Neural progenitor cell (in vitro differentiated cells): ENCODE measurements around the gene MRPL53. TPM values are rescaled to one million over a fixed set of nuclear protein-coding genes. Genes with fewer than 3 reads are reported as not detected.

ENCODE experiments used
- DNase-seq: peaks from one replicate; pipeline ENCODE4 v3.0.0-alpha.2; 2016; ENCODE audit warnings: low spot score
- H2AFZ ChIP-seq: fragments of 200-600 bp; sonication (generic); replicated peaks from 2 replicates; pipeline ENCODE4 v1.6.1; 2016; ENCODE audit warnings: antibody characterized with exemption
- H3F3A ChIP-seq: fragments of 200-600 bp; sonication (generic); 2 replicates; pipeline ENCODE4 v1.6.1; 2016; ENCODE audit warnings: antibody characterized with exemption, low read depth
- H3K27ac ChIP-seq: fragments of 200-600 bp; sonication (generic); 2 replicates; pipeline ENCODE4 v1.5.1; 2016; ENCODE audit warnings: mild to moderate bottlenecking
- H3K27me3 ChIP-seq: fragments of 200-600 bp; sonication (generic); 2 replicates; pipeline ENCODE4 v1.6.1; 2016; ENCODE audit warnings: mild to moderate bottlenecking, moderate library complexity
- H3K36me3 ChIP-seq: fragments of 200-600 bp; sonication (generic); 2 replicates; pipeline ENCODE4 v1.5.1; 2016
- H3K4me1 ChIP-seq: fragments of 200-600 bp; sonication (generic); 2 replicates; pipeline ENCODE4 v1.6.1; 2016; ENCODE audit warnings: mixed run types
- H3K4me2 ChIP-seq: fragments of 200-600 bp; sonication (generic); 2 replicates; pipeline ENCODE4 v1.6.1; 2016
- H3K4me3 ChIP-seq: fragments of 200-600 bp; sonication (generic); 2 replicates; pipeline ENCODE4 v1.5.1; 2016
- H3K79me2 ChIP-seq: fragments of 200-600 bp; sonication (generic); 2 replicates; pipeline ENCODE4 v1.6.1; 2016; ENCODE audit warnings: low read depth
- H3K9ac ChIP-seq: fragments of 200-600 bp; sonication (generic); 2 replicates; pipeline ENCODE4 v1.6.1; 2016
- H3K9me3 ChIP-seq: fragments of 200-600 bp; sonication (generic); 2 replicates; pipeline ENCODE4 v1.5.1; 2016; ENCODE audit warnings: low read depth
- H4K20me1 ChIP-seq: fragments of 200-600 bp; sonication (generic); 2 replicates; pipeline ENCODE4 v1.6.1; 2016; ENCODE audit warnings: low read depth
- H3K27ac Mint-ChIP-seq: 3 replicates; pipeline ENCODE4 v1.8.0; 2021; ENCODE audit warnings: mixed read lengths
- H3K27me3 Mint-ChIP-seq: 2 replicates; pipeline ENCODE4 v1.8.0; 2022; ENCODE audit warnings: low read depth, mild to moderate bottlenecking, inconsistent platforms, moderate library complexity, mixed read lengths; ENCODE audit not compliant: insufficient read depth
- H3K36me3 Mint-ChIP-seq: 3 replicates; pipeline ENCODE4 v1.8.0; 2021; ENCODE audit warnings: mixed read lengths
- H3K4me1 Mint-ChIP-seq: 3 replicates; pipeline ENCODE4 v1.8.0; 2021; ENCODE audit warnings: mixed read lengths
- H3K4me3 Mint-ChIP-seq: 3 replicates; pipeline ENCODE4 v1.8.0; 2021; ENCODE audit warnings: mild to moderate bottlenecking, moderate library complexity, mixed read lengths
- H3K9me3 Mint-ChIP-seq: 3 replicates; pipeline ENCODE4 v1.8.0; 2020; ENCODE audit warnings: mixed read lengths
- EZH2 ChIP-seq: fragments of 200-600 bp; sonication (generic); IDR thresholded peaks from 2 replicates; pipeline ENCODE4 v1.6.1; 2017; ENCODE audit warnings: antibody characterized with exemption, mild to moderate bottlenecking, moderate library complexity
- EZH2phosphoT487 ChIP-seq: fragments of 200-600 bp; sonication (generic); IDR thresholded peaks from 2 replicates; pipeline ENCODE4 v1.6.1; 2017; ENCODE audit warnings: antibody characterized with exemption
- total RNA-seq: library from RNA; depleted of rRNA; stranded (reverse); fragments of >200 nt; gene quantifications from 2 replicates; pipeline ENCODE4 v1.2.3, GENCODE V29; 2015; ENCODE audit warnings: low replicate concordance
- TF ChIP-seq, protein P1 (sequence below): fragments of 200-600 bp; sonication (generic); IDR thresholded peaks from 2 replicates; pipeline ENCODE4 v1.5.1; 2017; ENCODE audit warnings: antibody characterized with exemption, mild to moderate bottlenecking

The MRPL53 gene
- total RNA-seq, 1 donor from 2014 or later: 9.8 TPM

DNA sequence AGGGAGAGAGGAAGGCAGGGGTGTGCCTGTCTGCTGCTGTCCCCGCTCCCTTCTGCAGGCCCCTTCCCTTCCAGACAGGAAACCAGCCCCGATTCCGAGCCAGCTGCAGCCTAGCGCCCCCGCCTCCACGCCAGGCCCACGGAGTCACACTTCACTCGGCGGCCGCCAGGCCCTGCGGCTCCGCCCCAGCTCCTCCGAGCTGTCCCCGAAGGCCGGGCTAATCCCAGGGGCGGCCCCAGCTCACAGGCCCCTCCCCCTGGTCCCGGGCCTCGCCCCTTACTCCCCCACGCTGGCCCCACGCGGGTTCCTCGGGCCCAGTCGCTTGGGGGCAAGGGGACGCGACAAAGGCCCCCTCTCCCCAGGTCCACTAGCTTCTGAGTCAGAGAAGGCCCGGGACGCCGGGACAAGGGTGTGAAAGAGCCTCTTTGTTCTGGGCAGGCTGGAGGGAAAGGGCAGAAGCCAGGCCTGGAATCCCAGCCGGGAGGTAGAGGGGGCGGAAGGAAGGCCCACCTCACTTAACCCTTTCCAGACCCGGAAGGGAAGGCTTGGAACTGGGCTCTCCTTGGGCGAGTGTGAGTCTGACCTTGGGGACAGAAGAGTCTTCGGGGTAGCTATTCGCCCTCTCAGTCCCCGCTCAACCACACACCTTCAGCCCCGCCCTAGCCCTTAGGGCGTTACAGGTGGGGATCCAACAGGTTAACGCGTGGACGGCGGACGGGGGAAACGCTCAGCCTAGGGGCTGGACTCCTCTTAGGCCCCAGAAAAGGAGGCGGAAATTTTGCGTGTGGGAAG is 31.9 kb downstream of the MRPL53 start:
- peak overlapping the region; percentile 92 for H3K4me3 Mint-ChIP-seq

DNA sequence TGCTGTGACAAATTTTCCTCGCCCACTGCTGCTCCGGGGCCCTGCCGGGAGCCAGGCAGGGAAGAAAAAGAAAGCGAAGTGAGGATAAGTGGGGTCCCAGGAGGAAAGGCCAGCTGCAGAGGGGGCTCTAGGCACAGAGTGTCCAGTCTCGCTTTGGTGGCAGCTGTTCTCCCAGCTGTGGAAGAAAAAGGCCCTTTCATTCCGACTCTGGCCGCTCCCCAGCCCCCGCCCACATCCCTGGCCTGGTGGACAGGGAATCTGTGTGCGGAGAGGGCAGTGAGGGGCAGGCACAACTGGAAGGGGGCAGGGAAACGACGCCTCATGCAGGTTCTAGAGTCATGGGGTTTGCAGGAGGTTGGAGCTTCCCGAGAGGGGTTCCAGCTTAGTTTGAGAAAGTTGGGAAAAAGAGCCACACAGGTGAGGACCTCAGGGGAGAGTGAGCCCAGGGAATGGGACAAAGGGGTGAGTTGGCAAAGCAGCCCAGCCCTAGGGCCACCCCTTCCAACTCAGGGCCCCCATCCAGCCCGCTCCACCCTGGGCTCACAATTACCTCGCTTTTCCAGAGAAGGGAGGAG is 32.6 kb downstream of the MRPL53 start:
- Histone ChIP-seq H3K4me1 (peaks cover 18% of the 10 kb centered on the region), H3K27ac (peak overlapping the region; percentile 98), H3K9ac (peak overlapping the region; percentile 80), H3K9me3 (no peaks in the 10 kb centered on the region), H3K79me2 (peaks cover 39% of the 10 kb centered on the region), H3K36me3 (no peaks in the 10 kb centered on the region), H3K4me2 (peak overlapping the region; percentile 98), H3K27me3 (peaks cover 13% of the 10 kb centered on the region), H3K4me3 (peak overlapping the region; percentile 77), H4K20me1 (peaks cover 18% of the 10 kb centered on the region), H2AFZ (peak overlapping the region; percentile 0), H3F3A (peaks cover 39% of the 10 kb centered on the region)
- Mint-ChIP-seq H3K27me3 (peaks cover 26% of the 10 kb centered on the region), H3K36me3 (peaks cover 7% of the 10 kb centered on the region), H3K9me3 (no peaks in the 10 kb centered on the region), H3K4me3 (peak overlapping the region; percentile 92), H3K27ac (peak overlapping the region; percentile 96), H3K4me1 (peaks cover 36% of the 10 kb centered on the region)
- peak; percentile 69 for DNase-seq
- no peak for TF ChIP-seq EZH2
- TF ChIP-seq, protein P1, sequence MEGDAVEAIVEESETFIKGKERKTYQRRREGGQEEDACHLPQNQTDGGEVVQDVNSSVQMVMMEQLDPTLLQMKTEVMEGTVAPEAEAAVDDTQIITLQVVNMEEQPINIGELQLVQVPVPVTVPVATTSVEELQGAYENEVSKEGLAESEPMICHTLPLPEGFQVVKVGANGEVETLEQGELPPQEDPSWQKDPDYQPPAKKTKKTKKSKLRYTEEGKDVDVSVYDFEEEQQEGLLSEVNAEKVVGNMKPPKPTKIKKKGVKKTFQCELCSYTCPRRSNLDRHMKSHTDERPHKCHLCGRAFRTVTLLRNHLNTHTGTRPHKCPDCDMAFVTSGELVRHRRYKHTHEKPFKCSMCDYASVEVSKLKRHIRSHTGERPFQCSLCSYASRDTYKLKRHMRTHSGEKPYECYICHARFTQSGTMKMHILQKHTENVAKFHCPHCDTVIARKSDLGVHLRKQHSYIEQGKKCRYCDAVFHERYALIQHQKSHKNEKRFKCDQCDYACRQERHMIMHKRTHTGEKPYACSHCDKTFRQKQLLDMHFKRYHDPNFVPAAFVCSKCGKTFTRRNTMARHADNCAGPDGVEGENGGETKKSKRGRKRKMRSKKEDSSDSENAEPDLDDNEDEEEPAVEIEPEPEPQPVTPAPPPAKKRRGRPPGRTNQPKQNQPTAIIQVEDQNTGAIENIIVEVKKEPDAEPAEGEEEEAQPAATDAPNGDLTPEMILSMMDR: no peak
- TF ChIP-seq EZH2phosphoT487: no peak

More for the DNA sequence above, 31.9 kb downstream of the MRPL53 start:
- Histone ChIP-seq H3K79me2 (peaks cover 36% of the 10 kb centered on the region), H3K4me1 (peaks cover 18% of the 10 kb centered on the region), H3K9me3 (no peaks in the 10 kb centered on the region), H3K9ac (peak overlapping the region; percentile 80), H3K4me2 (peak overlapping the region; percentile 98), H4K20me1 (peaks cover 18% of the 10 kb centered on the region), H3K27me3 (peaks cover 20% of the 10 kb centered on the region), H3K4me3 (peak overlapping the region; percentile 77), H3K36me3 (no peaks in the 10 kb centered on the region), H3F3A (peaks cover 39% of the 10 kb centered on the region), H2AFZ (peak overlapping the region; percentile 92), H3K27ac (peak overlapping the region; percentile 98)
- peaks cover 29% of the 10 kb centered on the region for H3K27me3 Mint-ChIP-seq
- H3K36me3 Mint-ChIP-seq: peaks cover 4% of the 10 kb centered on the region
- no peaks in the 10 kb centered on the region for H3K9me3 Mint-ChIP-seq
- TF ChIP-seq EZH2 (no peak), EZH2phosphoT487 (no peak)
- TF ChIP-seq, protein P1: peak; percentile 32
- H3K4me1 Mint-ChIP-seq: peaks cover 36% of the 10 kb centered on the region
- DNase-seq: peak; percentile 94
- peak overlapping the region; percentile 96 for H3K27ac Mint-ChIP-seq

DNA sequence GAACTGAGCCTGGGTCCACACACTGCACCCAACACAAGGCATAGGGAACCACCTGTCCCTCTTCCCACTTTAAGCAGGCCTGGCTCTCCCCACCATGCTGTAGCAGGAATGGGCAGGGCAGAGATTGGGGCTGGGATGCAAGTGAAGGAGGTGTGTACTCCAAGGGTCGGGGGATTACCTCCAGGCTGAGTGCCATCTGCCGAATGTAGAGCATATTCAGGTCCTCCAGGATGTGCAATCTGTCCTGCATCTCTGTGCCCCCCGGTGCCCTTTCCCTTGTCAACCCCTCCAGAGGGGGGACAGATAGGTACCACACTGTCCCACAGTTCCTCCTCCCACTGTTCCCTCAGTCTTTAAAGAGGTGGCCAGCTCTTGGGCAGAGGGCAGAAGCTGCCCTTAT is 33.1 kb downstream of the MRPL53 start:
- Histone ChIP-seq H4K20me1 (peaks cover 18% of the 10 kb centered on the region), H3K9ac (peak overlapping the region; percentile 80), H2AFZ (no peak overlapping the region), H3K9me3 (no peaks in the 10 kb centered on the region), H3F3A (peaks cover 39% of the 10 kb centered on the region), H3K27me3 (peaks cover 8% of the 10 kb centered on the region), H3K36me3 (no peaks in the 10 kb centered on the region), H3K27ac (peak overlapping the region; percentile 98), H3K79me2 (peaks cover 44% of the 10 kb centered on the region), H3K4me2 (peak overlapping the region; percentile 98), H3K4me3 (peak overlapping the region; percentile 77), H3K4me1 (peaks cover 18% of the 10 kb centered on the region)
- Mint-ChIP-seq H3K36me3 (peaks cover 11% of the 10 kb centered on the region), H3K27me3 (peaks cover 26% of the 10 kb centered on the region), H3K27ac (peak overlapping the region; percentile 96), H3K4me3 (peak overlapping the region; percentile 92), H3K4me1 (peaks cover 36% of the 10 kb centered on the region), H3K9me3 (no peaks in the 10 kb centered on the region)
- peak; percentile 7 for DNase-seq
- TF ChIP-seq EZH2phosphoT487 (no peak), EZH2 (no peak)
- TF ChIP-seq, protein P1: no peak
